GM11168 (cell line): Measurements from ENCODE around the gene EZH1.

Experiments
- in situ Hi-C: fragments of 300-500 bp; cut with MboI; formaldehyde crosslinking; loops from one replicate; pipeline ENCODE4 v1.12.0; 2022; ENCODE audit warnings: low sequenced_read_pairs; ENCODE audit not compliant: unreplicated experiment

Gene EZH1

GRCh38 chr17:42744806-42745617, at the start of gene EZH1:
Gene EZH1, minus strand, starts transcription at chr17:42745040. Its CDS starts 16,099 bp downstream, at chr17:42728941.
- in situ Hi-C loops, result no loop called here

- in situ Hi-C loops, result no loop called here
Measured at GRCh38 chr17:42792545-42792944, 47.7 kb upstream of the EZH1 start.

- in situ Hi-C loops, result no loop called here
Measured at GRCh38 chr17:42791948-42792347, 47.1 kb upstream of the EZH1 start.

GRCh38 chr17:42787266-42787665, 42.4 kb upstream of the EZH1 start:
- in situ Hi-C loops, result no loop called here

- in situ Hi-C loops, result no loop called here
Measured at GRCh38 chr17:42784811-42785592, 40.2 kb upstream of the EZH1 start.

- in situ Hi-C loops, result no loop called here
Measured at GRCh38 chr17:42784409-42784808, 39.6 kb upstream of the EZH1 start.

- in situ Hi-C loops, result no loop called here
Measured at GRCh38 chr17:42783791-42784138, 38.9 kb upstream of the EZH1 start.

DNA sequence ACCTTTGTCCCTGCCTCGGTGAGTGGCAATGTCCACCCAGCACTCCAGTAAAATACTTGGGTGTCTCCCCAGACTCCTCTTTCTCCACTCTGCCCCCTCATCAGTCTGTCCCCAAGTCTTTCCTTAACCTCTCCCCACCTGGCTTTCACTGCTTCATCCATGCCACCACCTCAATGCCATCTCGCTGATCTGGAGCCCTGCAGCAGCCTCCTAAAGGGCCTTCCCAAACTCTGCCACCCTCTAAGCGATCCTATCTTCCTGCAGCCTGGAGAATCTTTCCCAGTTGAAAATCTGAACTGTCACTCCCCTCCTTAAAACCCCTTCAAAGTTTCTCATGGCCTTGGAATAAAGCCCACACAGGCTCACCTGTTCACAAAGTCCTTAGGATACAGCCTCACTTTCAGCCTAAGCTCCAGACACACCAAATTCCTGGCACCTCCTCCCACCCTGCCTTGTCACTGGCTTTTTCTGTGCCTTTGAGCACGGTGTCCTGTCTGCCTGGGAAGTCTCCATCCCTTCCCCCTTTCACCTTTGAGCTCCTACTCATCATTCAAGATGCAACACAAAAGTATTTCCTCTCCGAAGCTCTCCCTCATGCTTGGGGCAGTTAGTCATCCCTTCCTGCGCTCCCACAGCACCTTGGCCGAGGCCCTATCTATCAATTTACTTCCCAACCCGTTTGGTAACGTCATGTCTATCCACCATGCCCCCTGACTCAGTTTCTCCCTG, 38.4 kb upstream of the EZH1 start:
- in situ Hi-C loops, result no loop called here

- in situ Hi-C loops, result no loop called here
Measured at GRCh38 chr17:42782166-42783061, 37.6 kb upstream of the EZH1 start.

- in situ Hi-C loops, result no loop called here
Measured at GRCh38 chr17:42781639-42782165, 36.9 kb upstream of the EZH1 start.

DNA sequence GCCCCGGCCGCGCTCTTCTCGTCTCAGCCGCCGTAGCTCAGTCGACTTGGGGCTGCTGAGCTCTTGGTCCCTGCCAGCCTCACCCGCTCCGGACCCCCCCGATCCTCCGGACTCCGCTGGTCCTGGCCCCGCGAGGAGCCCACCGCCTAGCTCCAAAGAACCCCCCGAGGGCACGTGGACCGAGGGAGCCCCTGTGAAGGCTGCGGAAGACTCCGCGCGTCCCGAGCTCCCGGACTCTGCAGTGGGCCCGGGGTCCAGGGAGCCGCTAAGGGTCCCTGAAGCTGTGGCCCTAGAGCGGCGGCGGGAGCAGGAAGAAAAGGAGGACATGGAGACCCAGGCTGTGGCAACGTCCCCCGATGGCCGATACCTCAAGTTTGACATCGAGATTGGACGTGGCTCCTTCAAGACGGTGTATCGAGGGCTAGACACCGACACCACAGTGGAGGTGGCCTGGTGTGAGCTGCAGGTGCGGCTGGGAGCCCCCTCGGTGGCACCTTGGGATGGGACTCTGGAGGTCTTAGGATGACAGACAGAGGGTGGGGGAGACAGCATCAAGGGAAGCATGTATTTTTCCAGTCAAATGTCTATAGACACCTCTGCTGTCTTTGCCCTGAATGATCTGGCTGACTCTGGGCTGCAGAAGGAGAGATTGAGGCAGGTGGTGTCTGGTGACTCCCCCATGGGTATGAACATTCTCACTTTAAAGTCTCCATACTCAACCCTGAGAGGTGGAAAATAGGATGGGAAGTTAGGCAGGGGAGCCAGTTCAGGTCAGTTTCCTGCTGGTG, 36.2 kb upstream of the EZH1 start:
- in situ Hi-C loops, result no loop called here

- in situ Hi-C loops, result no loop called here
Measured at GRCh38 chr17:42779936-42780850, 35.4 kb upstream of the EZH1 start, which contains the start of gene WNK4. Gene WNK4, plus strand, starts transcription at chr17:42780610. Its CDS starts 89 bp downstream, at chr17:42780699.

DNA sequence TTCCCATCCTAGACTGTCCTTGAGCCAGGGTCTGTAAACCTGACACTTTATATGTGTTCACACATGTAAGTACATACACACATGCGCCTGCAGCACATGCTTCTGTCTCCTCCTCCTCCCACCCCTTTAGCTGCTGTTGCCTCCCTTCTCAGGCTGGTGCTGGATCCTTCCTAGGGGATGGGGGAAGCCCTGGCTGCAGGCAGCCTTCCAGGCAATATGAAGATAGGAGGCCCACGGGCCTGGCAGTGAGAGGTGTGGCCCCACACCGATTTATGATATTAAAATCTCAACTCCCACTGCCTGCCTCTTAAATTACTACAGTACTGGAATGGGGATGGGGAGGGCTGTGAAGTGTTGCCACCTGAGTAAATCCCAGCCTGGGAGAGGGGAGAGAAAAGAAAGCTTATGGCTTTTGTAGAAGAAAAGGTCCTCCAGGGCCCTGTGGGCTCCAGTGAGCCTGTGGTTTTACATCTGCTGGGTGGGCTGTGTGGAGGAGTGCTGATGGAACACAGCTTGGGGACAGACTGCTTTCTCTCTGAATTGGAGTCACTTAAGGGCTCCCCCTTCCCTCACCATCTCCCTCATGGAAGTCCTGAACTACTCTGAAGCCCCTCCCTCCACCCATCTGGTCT, 34.6 kb upstream of the EZH1 start:
- in situ Hi-C loops, result no loop called here

DNA sequence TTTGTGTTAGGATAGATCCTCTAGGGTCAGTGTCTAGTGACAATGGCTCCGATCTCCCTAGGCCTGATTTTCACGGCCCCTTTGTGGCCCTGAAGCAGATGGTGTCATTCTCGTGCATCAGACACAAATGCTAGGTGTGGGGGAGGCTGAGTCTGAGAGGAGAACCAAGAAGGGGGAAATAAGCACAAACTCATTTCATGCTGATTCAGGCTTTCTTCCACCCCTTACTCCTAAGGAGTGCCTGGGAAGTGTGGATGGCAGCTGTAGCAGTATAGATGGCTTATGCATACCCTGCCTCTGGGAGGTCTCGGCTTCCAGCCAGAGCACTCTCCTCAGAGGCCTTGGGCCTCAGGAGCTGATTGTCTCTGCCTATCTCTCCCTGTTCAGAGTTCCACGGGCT, 33.7 kb upstream of the EZH1 start:
- in situ Hi-C loops, result no loop called here

- in situ Hi-C loops, result no loop called here
Measured at GRCh38 chr17:42775534-42776098, 30.8 kb upstream of the EZH1 start.

GRCh38 chr17:42774066-42774745, 29.4 kb upstream of the EZH1 start:
- in situ Hi-C loops, result no loop called here
